Right cardiac atrium (tissue), 5 donors: ENCODE data around the gene MRPL1. TPM values are rescaled to one million over a fixed set of nuclear protein-coding genes. Genes with fewer than 3 reads are reported as not detected.

Source experiments
- ATAC-seq, 2 donors: fragments of 200-7000 bp; cut with Tn5 transposase; one replicate each; pipeline versions ENCODE4 v1.8.0 to v1.9.1; 2020; ENCODE audit warnings: moderate library complexity in 2 of 2, mild to moderate bottlenecking in 1 of 2
- DNase-seq, 3 donors: peaks; one replicate each; pipeline ENCODE4 v3.0.0-alpha.2; 2020
- H3K27ac ChIP-seq: one replicate; pipeline ENCODE4 v1.5.1; 2013; ENCODE audit warnings: mild to moderate bottlenecking, low read length, control low read depth, moderate library complexity
- H3K27me3 ChIP-seq: one replicate; pipeline ENCODE4 v1.6.1; 2013; ENCODE audit not compliant: control insufficient read depth, insufficient read depth
- H3K4me1 ChIP-seq: one replicate; pipeline ENCODE4 v1.6.1; 2013; ENCODE audit warnings: low read length; ENCODE audit not compliant: control insufficient read depth, insufficient read depth
- H3K4me3 ChIP-seq: one replicate; pipeline ENCODE4 v1.5.1; 2013; ENCODE audit warnings: low read length, control low read depth
- H3K9me3 ChIP-seq: one replicate; pipeline ENCODE4 v1.6.1; 2013; ENCODE audit warnings: low read length; ENCODE audit not compliant: control insufficient read depth
- WGBS: extraction: QIAGEN DNeasy Blood & Tissue Kit; methylation state at CpG from one replicate; pipeline ENCODE4 v1.1.7; 2013; 5-methylcytosine and 5-hydroxymethylcytosine counted together
- intact Hi-C, 4 donors: fragments of 100-400 bp; cut with DNase I; formaldehyde crosslinking; loops; one replicate each; pipeline versions ENCODE4 v1.11.0 to v1.14.0; 2022 to 2023
- polyA plus RNA-seq: library from polyadenylated mRNA; stranded (reverse); fragments of 200-250 nt; gene quantifications from one replicate; pipeline ENCODE4 v1.2.3, GENCODE V29; 2013
- total RNA-seq, 4 donors: library from RNA; stranded (reverse); fragmentation: NEBNext Ultra II Directional; extraction: Animal tissue kit (Norgen Biotek cat#: 25700); gene quantifications; one replicate each; pipeline ENCODE4 v1.2.1, GENCODE V29; 2021
- donor health status: healthy with polysubstance abuse.
- donor health status: DM: no; HTN: yes; CAD: no.
- donor health status: DM: no; HTN: no; CAD: no.
- donor health status: DM: no; HTN: yes; CAD: no; lungs with severe emphysema.
- donor health status: DM: yes; HTN: yes; CAD: no.

MRPL1 gene
- total and polyA plus RNA-seq, 5 donors = 34.1 to 50.5 (median 39.1) TPM

GRCh38 chr4:77877771-77878565 lies 15.3 kb downstream of the MRPL1 start:
- intact Hi-C loops = no loop called here
- WGBS = 90% methylated on average over 15 of the region's 15 CpGs
- no peaks in the 10 kb centered on the region for H3K9me3 ChIP-seq

DNA sequence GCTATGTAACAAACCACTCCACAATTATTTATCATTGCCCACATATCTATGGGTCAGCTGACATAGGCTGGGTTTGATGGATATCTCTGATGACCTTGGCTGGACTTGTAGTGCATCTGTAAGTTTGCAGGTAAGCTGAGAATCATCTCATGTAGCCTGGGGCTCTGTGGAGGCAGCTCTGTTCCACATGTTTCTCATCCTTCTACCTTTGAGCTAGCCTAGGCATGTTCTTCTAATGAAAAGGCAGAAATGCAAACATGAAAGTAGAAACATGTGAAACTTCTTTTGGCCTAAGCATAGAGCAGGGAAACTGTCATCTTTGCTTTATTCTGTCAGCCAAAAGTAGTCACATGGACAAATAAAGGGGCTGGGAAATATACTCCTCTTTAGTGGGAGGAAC lies 18.2 kb downstream of the MRPL1 start:
- no peaks in the 10 kb centered on the region for H3K9me3 ChIP-seq
- H3K27me3 ChIP-seq = no peaks in the 10 kb centered on the region
- ATAC-seq (no peak), DNase-seq (no peak)
- no peaks in the 10 kb centered on the region for H3K4me1 ChIP-seq
- no peak overlapping the region for H3K4me3 ChIP-seq
- intact Hi-C loops = no loop called here
- H3K27ac ChIP-seq = no peak overlapping the region

More at GRCh38 chr4:77877771-77878565, 15.3 kb downstream of the MRPL1 start:
- H3K4me3 ChIP-seq = no peak overlapping the region
- DNase-seq (no peak), ATAC-seq (no peak)
- H3K27ac ChIP-seq = no peak overlapping the region
- no peaks in the 10 kb centered on the region for H3K27me3 ChIP-seq
- no peaks in the 10 kb centered on the region for H3K4me1 ChIP-seq

DNA sequence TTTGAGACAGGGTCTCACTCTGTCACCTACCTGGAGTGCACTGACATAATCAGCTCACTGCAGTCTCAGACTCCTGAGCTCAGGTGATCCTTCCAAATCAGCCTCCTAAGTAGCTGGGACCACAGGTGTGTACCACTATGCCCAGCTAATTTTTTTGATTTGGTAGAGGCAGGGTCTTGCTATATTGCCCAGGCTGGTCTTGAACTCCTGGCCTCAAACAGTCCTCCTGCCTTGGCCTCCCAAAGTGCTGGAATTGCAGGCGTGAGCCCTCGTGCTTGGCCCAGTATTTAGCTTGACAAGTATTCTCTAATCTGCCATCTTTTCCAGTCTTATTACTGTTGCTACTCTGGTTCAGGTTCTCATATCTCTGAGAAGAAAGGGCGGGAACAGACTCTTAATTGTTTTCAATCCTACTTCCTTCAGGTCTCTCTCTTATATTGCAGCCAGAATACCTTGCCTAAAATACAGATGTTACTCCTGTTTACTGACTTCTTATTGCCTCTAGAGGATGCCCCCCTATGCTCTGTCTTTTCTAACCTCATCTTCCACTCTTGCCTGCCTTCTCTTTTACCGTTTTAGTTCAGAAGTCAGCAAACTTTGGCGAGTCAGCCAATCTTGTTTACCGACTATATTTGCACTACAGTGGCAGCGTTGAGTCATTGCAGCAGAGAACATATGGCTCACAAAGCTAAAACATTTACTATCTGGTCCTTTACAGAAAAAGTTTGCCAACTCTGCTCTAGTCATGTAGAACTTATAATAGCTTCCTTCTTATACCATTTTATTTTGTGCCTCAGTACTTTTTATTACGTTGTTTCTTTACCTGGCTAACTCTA lies 19.0 kb downstream of the MRPL1 start:
- ATAC-seq (no peak), DNase-seq (no peak)
- Histone ChIP-seq H3K4me1 (no peaks in the 10 kb centered on the region), H3K4me3 (no peak overlapping the region), H3K9me3 (no peaks in the 10 kb centered on the region), H3K27me3 (no peaks in the 10 kb centered on the region), H3K27ac (no peak overlapping the region)
- intact Hi-C loops = no loop called here
- WGBS = 93% methylated on average over 8 of the region's 8 CpGs

DNA sequence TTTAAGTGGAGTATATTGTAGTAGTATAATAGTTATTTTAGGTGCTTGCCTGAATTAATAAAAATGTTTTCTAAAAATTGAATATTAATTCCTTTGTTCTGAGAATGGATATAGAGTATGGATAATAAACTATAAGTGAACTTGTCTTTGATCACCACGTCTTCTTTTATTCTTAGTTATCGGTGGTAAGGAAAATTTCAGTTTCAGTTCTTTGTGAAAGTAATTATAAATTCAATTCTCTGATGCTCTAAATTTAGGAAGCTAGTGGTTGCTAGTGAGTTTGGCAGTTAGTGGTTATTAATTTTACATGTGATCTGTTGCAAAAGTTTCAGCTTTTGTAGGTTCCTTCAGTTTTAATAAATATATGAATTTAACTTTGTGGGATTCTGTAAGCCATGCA lies 30.8 kb downstream of the MRPL1 start:
- Histone ChIP-seq H3K27ac (no peak overlapping the region), H3K9me3 (no peaks in the 10 kb centered on the region), H3K4me3 (no peak overlapping the region), H3K27me3 (no peaks in the 10 kb centered on the region), H3K4me1 (no peaks in the 10 kb centered on the region)
- ATAC-seq (no peak), DNase-seq (no peak)
- WGBS = 85% methylated on average over 2 of the region's 2 CpGs
- intact Hi-C loops = no loop called here

DNA sequence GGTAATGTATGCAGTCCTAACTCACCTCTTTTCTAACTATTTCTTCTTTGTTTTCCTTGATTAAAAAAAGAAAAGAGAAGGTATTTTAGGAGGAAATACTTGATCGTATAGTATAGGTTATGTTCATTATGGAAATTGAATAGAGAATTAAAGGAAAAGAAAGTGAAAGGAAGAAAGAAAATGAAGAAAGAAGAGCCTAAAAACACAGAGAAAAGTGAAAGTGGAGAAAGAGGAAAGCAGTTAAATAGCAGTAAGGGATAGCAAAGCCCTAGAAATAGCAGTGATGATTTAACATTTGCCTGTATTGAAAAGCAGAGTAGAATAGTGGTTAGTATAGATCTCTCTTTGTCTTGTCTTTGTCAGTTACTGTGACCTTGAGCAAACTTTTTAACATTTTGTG lies 37.0 kb downstream of the MRPL1 start:
- DNase-seq (no peak), ATAC-seq (no peak)
- Histone ChIP-seq H3K4me1 (no peaks in the 10 kb centered on the region), H3K9me3 (no peaks in the 10 kb centered on the region), H3K27ac (no peak overlapping the region), H3K4me3 (no peak overlapping the region), H3K27me3 (no peaks in the 10 kb centered on the region)
- intact Hi-C loops = no loop called here
- 77% methylated on average over 1 of the region's 1 CpG for WGBS

DNA sequence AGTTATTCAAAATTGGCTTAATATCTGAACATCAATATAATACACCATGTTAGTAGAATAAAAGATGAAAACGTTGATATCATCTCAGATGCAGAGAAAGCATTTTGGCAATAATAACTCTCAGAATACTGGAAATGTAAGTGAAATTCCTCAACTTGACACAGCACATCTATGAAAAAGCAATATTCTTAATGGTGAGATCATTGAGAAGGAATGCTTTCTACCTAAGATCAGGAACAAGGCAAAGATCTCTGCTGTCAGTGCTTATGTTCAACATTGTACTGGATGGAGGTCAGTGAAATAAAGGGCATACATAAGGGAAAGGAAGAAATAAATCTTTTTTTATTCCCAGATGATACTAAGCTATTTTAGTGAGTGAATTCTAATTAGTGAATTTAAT lies 40.6 kb downstream of the MRPL1 start:
- H3K9me3 ChIP-seq = no peaks in the 10 kb centered on the region
- WGBS = 82% methylated on average over 1 of the region's 1 CpG
- no peaks in the 10 kb centered on the region for H3K27me3 ChIP-seq
- no peak overlapping the region for H3K27ac ChIP-seq
- intact Hi-C loops = no loop called here
- no peak overlapping the region for H3K4me3 ChIP-seq
- no peaks in the 10 kb centered on the region for H3K4me1 ChIP-seq
- DNase-seq (no peak), ATAC-seq (no peak)

GRCh38 chr4:77905651-77906263 lies 43.1 kb downstream of the MRPL1 start:
- DNase-seq (no peak), ATAC-seq (no peak)
- Histone ChIP-seq H3K4me3 (no peak overlapping the region), H3K27me3 (no peaks in the 10 kb centered on the region), H3K9me3 (no peaks in the 10 kb centered on the region), H3K27ac (no peak overlapping the region), H3K4me1 (no peaks in the 10 kb centered on the region)
- intact Hi-C loops = no loop called here

- Histone ChIP-seq H3K27ac (no peak overlapping the region), H3K4me3 (no peak overlapping the region), H3K9me3 (no peaks in the 10 kb centered on the region), H3K4me1 (no peaks in the 10 kb centered on the region), H3K27me3 (no peaks in the 10 kb centered on the region)
- ATAC-seq (no peak), DNase-seq (no peak)
- intact Hi-C loops = no loop called here
Observed at GRCh38 chr4:77910676-77911075, 48.0 kb downstream of the MRPL1 start.

DNA sequence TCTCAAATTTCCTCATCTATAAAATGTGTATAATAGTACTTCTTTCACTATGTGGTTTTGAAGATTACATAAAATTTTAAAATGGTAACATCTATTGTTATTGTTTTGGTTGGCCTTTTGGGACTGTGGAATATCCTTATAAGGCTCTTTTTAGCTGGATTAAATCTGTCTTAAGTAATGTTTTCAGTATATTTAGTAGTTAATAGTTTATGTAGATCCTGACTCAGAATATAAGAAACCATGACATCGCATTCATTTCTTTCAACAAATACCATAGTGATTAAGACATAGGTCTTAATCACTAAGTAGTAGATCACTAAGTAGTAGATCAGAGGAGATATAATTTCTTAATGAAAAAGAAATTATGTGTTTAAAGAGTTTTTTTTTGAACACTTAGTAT lies 48.5 kb downstream of the MRPL1 start:
- ATAC-seq = no peak
- H3K27me3 ChIP-seq = no peaks in the 10 kb centered on the region
- 99% methylated on average over 1 of the region's 1 CpG for WGBS
- no peak for DNase-seq
- intact Hi-C loops = no loop called here
- no peaks in the 10 kb centered on the region for H3K4me1 ChIP-seq
- no peak overlapping the region for H3K4me3 ChIP-seq
- no peaks in the 10 kb centered on the region for H3K9me3 ChIP-seq
- H3K27ac ChIP-seq = no peak overlapping the region

GRCh38 chr4:77911842-77912450 lies 49.3 kb downstream of the MRPL1 start:
- no peaks in the 10 kb centered on the region for H3K27me3 ChIP-seq
- DNase-seq (no peak), ATAC-seq (no peak)
- no peak overlapping the region for H3K27ac ChIP-seq
- H3K4me3 ChIP-seq = no peak overlapping the region
- no peaks in the 10 kb centered on the region for H3K4me1 ChIP-seq
- 91% methylated on average over 3 of the region's 3 CpGs for WGBS
- intact Hi-C loops = no loop called here
- H3K9me3 ChIP-seq = no peaks in the 10 kb centered on the region

DNA sequence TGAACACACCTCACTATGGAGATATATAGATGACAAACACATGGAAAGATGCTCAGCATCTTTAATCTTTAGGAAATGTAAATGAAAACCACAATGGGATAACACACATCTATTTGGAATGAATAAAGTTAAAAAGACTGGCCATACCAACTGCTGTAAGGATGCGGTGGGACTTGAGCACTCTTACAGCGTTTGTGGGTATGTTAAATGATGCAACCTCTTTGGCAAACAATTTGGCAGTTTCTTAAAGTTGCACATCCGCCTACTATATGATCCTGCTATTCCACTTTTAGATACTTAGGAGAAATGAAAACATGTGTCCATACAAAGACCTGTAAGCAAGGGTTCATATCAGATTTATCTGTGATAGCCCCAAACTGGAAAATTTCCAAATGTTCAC lies 50.7 kb downstream of the MRPL1 start:
- Histone ChIP-seq H3K4me3 (no peak overlapping the region), H3K4me1 (no peaks in the 10 kb centered on the region), H3K9me3 (no peaks in the 10 kb centered on the region), H3K27me3 (no peaks in the 10 kb centered on the region), H3K27ac (no peak overlapping the region)
- 91% methylated on average over 3 of the region's 3 CpGs for WGBS
- intact Hi-C loops = no loop called here
- no peak for ATAC-seq
- DNase-seq = no peak
